ENCODE measurements around the gene VWCE.
A peak's percentile ranks its signal among the peaks of the same experiment; 100 is the strongest.

VWCE gene

GRCh38 chr11:61294717-61295595 is at the start of gene VWCE:
VWCE (minus strand) TSS chr11:61295316; CDS start chr11:61295037, 279 bp downstream.
- Histone ChIP-seq H3K4me3 (ENCODE audit: low read length in 2 of 2) (peak within 1 kb of the TSS; percentile 68 to 76), H3K27ac (ENCODE audit: low read length) (no peak within 1 kb of the TSS), H3K4me1 (ENCODE audit: control insufficient read depth, insufficient read depth, low read length) (peaks cover 19% of the 10 kb centered on the region), H3K36me3 (ENCODE audit: control insufficient read depth in 2 of 2, insufficient read depth in 2 of 2, low read length in 2 of 2) (peaks cover 11 to 13% of the 10 kb centered on the region in 2 donors), H3K9me3 (ENCODE audit: control insufficient read depth in 2 of 2, low read length in 2 of 2) (no peaks in the 10 kb centered on the region), H3K9ac (ENCODE audit: low read length in 2 of 2) (peak within 1 kb of the TSS; percentile 13 to 30), H3K27me3 (ENCODE audit: control insufficient read depth in 1 of 2, insufficient read depth in 2 of 2, low read length in 2 of 2) (peaks cover 22 to 31% of the 10 kb centered on the region in 2 donors)

GRCh38 chr11:61343792-61344745 is 49.0 kb upstream of the VWCE start:
- Histone ChIP-seq H3K36me3 (ENCODE audit: control insufficient read depth in 2 of 2, insufficient read depth in 2 of 2, low read length in 2 of 2) (peaks cover 11 to 12% of the 10 kb centered on the region in 2 donors), H3K4me3 (ENCODE audit: low read length in 2 of 2) (no peak overlapping the region), H3K9ac (ENCODE audit: low read length in 2 of 2) (no peak overlapping the region), H3K4me1 (ENCODE audit: control insufficient read depth, insufficient read depth, low read length) (no peaks in the 10 kb centered on the region), H3K27me3 (ENCODE audit: control insufficient read depth in 1 of 2, insufficient read depth in 2 of 2, low read length in 2 of 2) (no peaks in the 10 kb centered on the region), H3K27ac (ENCODE audit: low read length) (no peak overlapping the region), H3K9me3 (ENCODE audit: control insufficient read depth in 2 of 2, low read length in 2 of 2) (no peaks in the 10 kb centered on the region)

GRCh38 chr11:61342207-61342803 is 47.2 kb upstream of the VWCE start:
- Histone ChIP-seq H3K9ac (ENCODE audit: low read length in 2 of 2) (no peak overlapping the region), H3K27me3 (ENCODE audit: control insufficient read depth in 1 of 2, insufficient read depth in 2 of 2, low read length in 2 of 2) (no peaks in the 10 kb centered on the region), H3K4me1 (ENCODE audit: control insufficient read depth, insufficient read depth, low read length) (no peaks in the 10 kb centered on the region), H3K27ac (ENCODE audit: low read length) (no peak overlapping the region), H3K9me3 (ENCODE audit: control insufficient read depth in 2 of 2, low read length in 2 of 2) (no peaks in the 10 kb centered on the region), H3K4me3 (ENCODE audit: low read length in 2 of 2) (no peak overlapping the region), H3K36me3 (ENCODE audit: control insufficient read depth in 2 of 2, insufficient read depth in 2 of 2, low read length in 2 of 2) (peaks cover 3 to 8% of the 10 kb centered on the region in 2 donors)

GRCh38 chr11:61341706-61342105 is 46.6 kb upstream of the VWCE start:
- Histone ChIP-seq H3K27ac (ENCODE audit: low read length) (no peak overlapping the region), H3K36me3 (ENCODE audit: control insufficient read depth in 2 of 2, insufficient read depth in 2 of 2, low read length in 2 of 2) (peaks cover 3 to 8% of the 10 kb centered on the region in 2 donors), H3K9ac (ENCODE audit: low read length in 2 of 2) (no peak overlapping the region), H3K9me3 (ENCODE audit: control insufficient read depth in 2 of 2, low read length in 2 of 2) (no peaks in the 10 kb centered on the region), H3K4me3 (ENCODE audit: low read length in 2 of 2) (no peak overlapping the region), H3K27me3 (ENCODE audit: control insufficient read depth in 1 of 2, insufficient read depth in 2 of 2, low read length in 2 of 2) (no peaks in the 10 kb centered on the region), H3K4me1 (ENCODE audit: control insufficient read depth, insufficient read depth, low read length) (no peaks in the 10 kb centered on the region)

- Histone ChIP-seq H3K4me1 (ENCODE audit: control insufficient read depth, insufficient read depth, low read length) (peaks cover 3% of the 10 kb centered on the region), H3K36me3 (ENCODE audit: control insufficient read depth in 2 of 2, insufficient read depth in 2 of 2, low read length in 2 of 2) (peaks cover 3 to 8% of the 10 kb centered on the region in 2 donors), H3K27ac (ENCODE audit: low read length) (no peak overlapping the region), H3K9ac (ENCODE audit: low read length in 2 of 2) (no peak overlapping the region), H3K9me3 (ENCODE audit: control insufficient read depth in 2 of 2, low read length in 2 of 2) (no peaks in the 10 kb centered on the region), H3K4me3 (ENCODE audit: low read length in 2 of 2) (no peak overlapping the region), H3K27me3 (ENCODE audit: control insufficient read depth in 1 of 2, insufficient read depth in 2 of 2, low read length in 2 of 2) (no peaks in the 10 kb centered on the region)
These were observed 45.9 kb upstream of the VWCE start for GRCh38 chr11:61340979-61341378.

GRCh38 chr11:61339490-61339878 is 44.4 kb upstream of the VWCE start:
- no peak overlapping the region for H3K27ac ChIP-seq (ENCODE audit: low read length)
- no peaks in the 10 kb centered on the region for H3K27me3 ChIP-seq (ENCODE audit: control insufficient read depth in 1 of 2, insufficient read depth in 2 of 2, low read length in 2 of 2)
- H3K9me3 ChIP-seq (ENCODE audit: control insufficient read depth in 2 of 2, low read length in 2 of 2): no peaks in the 10 kb centered on the region
- no peak overlapping the region for H3K9ac ChIP-seq (ENCODE audit: low read length in 2 of 2)
- peaks cover 13% of the 10 kb centered on the region for H3K4me1 ChIP-seq (ENCODE audit: control insufficient read depth, insufficient read depth, low read length)
- no peak overlapping the region for H3K4me3 ChIP-seq (ENCODE audit: low read length in 2 of 2)
- peaks cover 3 to 8% of the 10 kb centered on the region in 2 donors for H3K36me3 ChIP-seq (ENCODE audit: control insufficient read depth in 2 of 2, insufficient read depth in 2 of 2, low read length in 2 of 2)

GRCh38 chr11:61338783-61339489 is 43.8 kb upstream of the VWCE start:
- peaks cover 14% of the 10 kb centered on the region for H3K4me1 ChIP-seq (ENCODE audit: control insufficient read depth, insufficient read depth, low read length)
- H3K27me3 ChIP-seq (ENCODE audit: control insufficient read depth in 1 of 2, insufficient read depth in 2 of 2, low read length in 2 of 2): no peaks in the 10 kb centered on the region
- H3K9ac ChIP-seq (ENCODE audit: low read length in 2 of 2): no peak overlapping the region
- H3K4me3 ChIP-seq (ENCODE audit: low read length in 2 of 2): no peak overlapping the region
- no peak overlapping the region for H3K27ac ChIP-seq (ENCODE audit: low read length)
- H3K36me3 ChIP-seq (ENCODE audit: control insufficient read depth in 2 of 2, insufficient read depth in 2 of 2, low read length in 2 of 2): peaks cover 3 to 8% of the 10 kb centered on the region in 2 donors
- H3K9me3 ChIP-seq (ENCODE audit: control insufficient read depth in 2 of 2, low read length in 2 of 2): no peaks in the 10 kb centered on the region

- peaks cover 22% of the 10 kb centered on the region for H3K4me1 ChIP-seq (ENCODE audit: control insufficient read depth, insufficient read depth, low read length)
- H3K36me3 ChIP-seq (ENCODE audit: control insufficient read depth in 2 of 2, insufficient read depth in 2 of 2, low read length in 2 of 2): peaks cover 3 to 8% of the 10 kb centered on the region in 2 donors
- no peak overlapping the region for H3K4me3 ChIP-seq (ENCODE audit: low read length in 2 of 2)
- no peak overlapping the region for H3K9ac ChIP-seq (ENCODE audit: low read length in 2 of 2)
- H3K27ac ChIP-seq (ENCODE audit: low read length): no peak overlapping the region
- no peaks in the 10 kb centered on the region for H3K27me3 ChIP-seq (ENCODE audit: control insufficient read depth in 1 of 2, insufficient read depth in 2 of 2, low read length in 2 of 2)
- H3K9me3 ChIP-seq (ENCODE audit: control insufficient read depth in 2 of 2, low read length in 2 of 2): no peaks in the 10 kb centered on the region
These were observed 42.8 kb upstream of the VWCE start for GRCh38 chr11:61337706-61338470.

- no peaks in the 10 kb centered on the region for H3K27me3 ChIP-seq (ENCODE audit: control insufficient read depth in 1 of 2, insufficient read depth in 2 of 2, low read length in 2 of 2)
- H3K4me1 ChIP-seq (ENCODE audit: control insufficient read depth, insufficient read depth, low read length): peaks cover 35% of the 10 kb centered on the region
- H3K9me3 ChIP-seq (ENCODE audit: control insufficient read depth in 2 of 2, low read length in 2 of 2): no peaks in the 10 kb centered on the region
- peak overlapping the region in 1 of 2 donors; percentile 21 for H3K9ac ChIP-seq (ENCODE audit: low read length in 2 of 2)
- no peak overlapping the region for H3K4me3 ChIP-seq (ENCODE audit: low read length in 2 of 2)
- peaks cover 0 to 3% of the 10 kb centered on the region in 2 donors for H3K36me3 ChIP-seq (ENCODE audit: control insufficient read depth in 2 of 2, insufficient read depth in 2 of 2, low read length in 2 of 2)
- no peak overlapping the region for H3K27ac ChIP-seq (ENCODE audit: low read length)
These were observed 41.2 kb upstream of the VWCE start for GRCh38 chr11:61336171-61336935.

Data from stomach smooth muscle (tissue), 2 donors.